ENCODE results near the gene DGKZ. TPM values are rescaled to one million over a fixed set of nuclear protein-coding genes. Genes with fewer than 3 reads are reported as not detected.
"Not testable (repeated sequence)": the region's sequence is repeated elsewhere in the genome, so short reads cannot be mapped to it uniquely, and the experiment has no call there.

DGKZ gene
- total RNA-seq, 1 experiment from 2014 or later, result 57.9 TPM

- H3K4me3 Mint-ChIP-seq (ENCODE audit: unreplicated experiment), result no peak overlapping the region
- CTCF ChIA-PET, result interaction anchor here (0.6 to 3.3 kb wide), 5 partner anchors 7 to 963 kb away, joined by 3 to 14 read pairs (median 3); no protein-coding TSS in a partner anchor
- no TSS peak for BruUV-seq (replicated peaks)
- H3K4me1 Mint-ChIP-seq (ENCODE audit: insufficient read depth, unreplicated experiment), result peaks cover 12% of the 10 kb centered on the region
- POLR2A ChIA-PET, result interaction anchor here (1.2 kb wide), 1 partner anchor 57 kb away, joined by 3 read pairs; no protein-coding TSS in a partner anchor
- H3K36me3 Mint-ChIP-seq (ENCODE audit: insufficient read depth, unreplicated experiment), result no peaks in the 10 kb centered on the region
- no peaks in the 10 kb centered on the region for H3K9me3 Mint-ChIP-seq (ENCODE audit: unreplicated experiment)
- TF ChIP-seq CTCF (IDR thresholded peaks at IDR 0.05; ENCODE audit: unreplicated experiment), result no peak
- no peak for DNase-seq (ENCODE audit: unreplicated experiment)
- H3K27me3 Mint-ChIP-seq (ENCODE audit: insufficient read depth, unreplicated experiment), result no peaks in the 10 kb centered on the region
- no peak overlapping the region for H3K27ac Mint-ChIP-seq (ENCODE audit: low read depth, unreplicated experiment)
- intact Hi-C loops (cut with micrococcal nuclease), result no loop called here
Measured at GRCh38 chr11:46300270-46300669, 47.0 kb upstream of the DGKZ start.

- TF ChIP-seq CTCF (IDR thresholded peaks at IDR 0.05; ENCODE audit: unreplicated experiment), result no peak
- intact Hi-C loops (cut with micrococcal nuclease), result no loop called here
- ChIA-PET CTCF (interaction anchor here (0.6 to 2.3 kb wide), 3 partner anchors 27 to 64 kb away, joined by 3 to 13 read pairs (median 3); no protein-coding TSS in a partner anchor), POLR2A (no interaction called here)
- no peaks in the 10 kb centered on the region for H3K36me3 Mint-ChIP-seq (ENCODE audit: insufficient read depth, unreplicated experiment)
- DNase-seq (ENCODE audit: unreplicated experiment), result no peak
- no peaks in the 10 kb centered on the region for H3K9me3 Mint-ChIP-seq (ENCODE audit: unreplicated experiment)
- H3K27me3 Mint-ChIP-seq (ENCODE audit: insufficient read depth, unreplicated experiment), result no peaks in the 10 kb centered on the region
- peaks cover 21% of the 10 kb centered on the region for H3K4me1 Mint-ChIP-seq (ENCODE audit: insufficient read depth, unreplicated experiment)
- H3K4me3 Mint-ChIP-seq (ENCODE audit: unreplicated experiment), result no peak overlapping the region
- no peak overlapping the region for H3K27ac Mint-ChIP-seq (ENCODE audit: low read depth, unreplicated experiment)
- no TSS peak for BruUV-seq (replicated peaks)
Measured at GRCh38 chr11:46302866-46303265, 44.4 kb upstream of the DGKZ start.

GRCh38 chr11:46304036-46304435 lies 43.2 kb upstream of the DGKZ start:
- BruUV-seq (replicated peaks); H3K4me3 Mint-ChIP-seq (ENCODE audit: unreplicated experiment); H3K27ac Mint-ChIP-seq (ENCODE audit: low read depth, unreplicated experiment); H3K27me3 Mint-ChIP-seq (ENCODE audit: insufficient read depth, unreplicated experiment); H3K9me3 Mint-ChIP-seq (ENCODE audit: unreplicated experiment); intact Hi-C loops (cut with micrococcal nuclease); H3K36me3 Mint-ChIP-seq (ENCODE audit: insufficient read depth, unreplicated experiment); DNase-seq (ENCODE audit: unreplicated experiment): not testable (repeated sequence)
- ChIA-PET POLR2A (interaction anchor here (1.1 kb wide), 2 partner anchors 32 to 54 kb away, joined by 3 read pairs; no protein-coding TSS in a partner anchor), CTCF (interaction anchor here (0.6 to 2.3 kb wide), 6 partner anchors 9 to 65 kb away, joined by 3 to 13 read pairs (median 4); no protein-coding TSS in a partner anchor)
- peaks cover 19% of the 10 kb centered on the region for H3K4me1 Mint-ChIP-seq (ENCODE audit: insufficient read depth, unreplicated experiment)

- Mint-ChIP-seq H3K4me1 (ENCODE audit: insufficient read depth, unreplicated experiment) (peaks cover 13% of the 10 kb centered on the region), H3K4me3 (ENCODE audit: unreplicated experiment) (no peak overlapping the region), H3K27ac (ENCODE audit: low read depth, unreplicated experiment) (no peak overlapping the region), H3K27me3 (ENCODE audit: insufficient read depth, unreplicated experiment) (no peaks in the 10 kb centered on the region), H3K9me3 (ENCODE audit: unreplicated experiment) (no peaks in the 10 kb centered on the region), H3K36me3 (ENCODE audit: insufficient read depth, unreplicated experiment) (no peaks in the 10 kb centered on the region)
- ChIA-PET POLR2A (interaction anchor here (1.1 kb wide), 2 partner anchors 33 to 54 kb away, joined by 3 read pairs; no protein-coding TSS in a partner anchor), CTCF (interaction anchor here (0.6 to 2.3 kb wide), 6 partner anchors 9 to 66 kb away, joined by 3 to 13 read pairs (median 4); no protein-coding TSS in a partner anchor)
- intact Hi-C loops (cut with micrococcal nuclease), result no loop called here
- DNase-seq (ENCODE audit: unreplicated experiment), result no peak
- no peak for TF ChIP-seq CTCF (IDR thresholded peaks at IDR 0.05; ENCODE audit: unreplicated experiment)
- no TSS peak for BruUV-seq (replicated peaks)
Measured at GRCh38 chr11:46304605-46305179, 42.6 kb upstream of the DGKZ start.

Measured in MCF 10A (cell line).